Thyroid gland (tissue), 4 donors: ENCODE data around the gene TPGS2.

ENCODE experiments used
- POLR2A ChIP-seq, 2 donors: fragments of 450-650 bp; IDR thresholded peaks; one replicate each; pipeline ENCODE4 v1.6.1; 2017; ENCODE audit warnings: antibody characterized with exemption in 2 of 2, mild to moderate bottlenecking in 2 of 2, moderate library complexity in 1 of 2
- TF ChIP-seq, protein P1 (sequence below), 6 experiments: fragments of 200-600 bp in 3 of 6; fragments of 450-650 bp in 3 of 6; sonication (generic) in 3 of 6; IDR thresholded peaks; one replicate each; pipeline ENCODE4 v1.5.1; 2016 to 2019; ENCODE audit warnings: antibody characterized with exemption in 6 of 6, mild to moderate bottlenecking in 2 of 6, inconsistent platforms in 1 of 6, moderate library complexity in 1 of 6

DNA sequence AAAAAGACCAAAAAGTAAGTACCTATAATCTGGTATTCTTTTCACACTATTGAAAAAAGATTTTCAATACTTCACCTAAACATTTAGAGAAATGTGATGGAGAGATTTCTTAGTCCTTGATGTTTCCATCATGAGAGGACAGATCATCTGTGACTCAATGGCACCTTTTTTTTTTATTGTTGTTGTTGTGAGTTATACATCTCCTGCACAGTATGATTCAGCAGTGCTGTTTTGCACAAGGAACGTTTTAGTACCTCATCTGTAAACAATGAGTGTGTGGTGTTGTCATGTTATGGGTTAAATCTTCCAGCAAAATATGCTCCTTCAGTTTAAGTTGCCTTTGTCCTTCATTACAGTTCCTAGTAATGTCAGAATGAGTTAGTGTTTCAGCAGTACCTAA is 2.3 kb upstream of the TPGS2 start:
- TF ChIP-seq POLR2A (IDR thresholded peaks at IDR 0.05) = no peak
- TF ChIP-seq, protein P1, sequence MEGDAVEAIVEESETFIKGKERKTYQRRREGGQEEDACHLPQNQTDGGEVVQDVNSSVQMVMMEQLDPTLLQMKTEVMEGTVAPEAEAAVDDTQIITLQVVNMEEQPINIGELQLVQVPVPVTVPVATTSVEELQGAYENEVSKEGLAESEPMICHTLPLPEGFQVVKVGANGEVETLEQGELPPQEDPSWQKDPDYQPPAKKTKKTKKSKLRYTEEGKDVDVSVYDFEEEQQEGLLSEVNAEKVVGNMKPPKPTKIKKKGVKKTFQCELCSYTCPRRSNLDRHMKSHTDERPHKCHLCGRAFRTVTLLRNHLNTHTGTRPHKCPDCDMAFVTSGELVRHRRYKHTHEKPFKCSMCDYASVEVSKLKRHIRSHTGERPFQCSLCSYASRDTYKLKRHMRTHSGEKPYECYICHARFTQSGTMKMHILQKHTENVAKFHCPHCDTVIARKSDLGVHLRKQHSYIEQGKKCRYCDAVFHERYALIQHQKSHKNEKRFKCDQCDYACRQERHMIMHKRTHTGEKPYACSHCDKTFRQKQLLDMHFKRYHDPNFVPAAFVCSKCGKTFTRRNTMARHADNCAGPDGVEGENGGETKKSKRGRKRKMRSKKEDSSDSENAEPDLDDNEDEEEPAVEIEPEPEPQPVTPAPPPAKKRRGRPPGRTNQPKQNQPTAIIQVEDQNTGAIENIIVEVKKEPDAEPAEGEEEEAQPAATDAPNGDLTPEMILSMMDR (IDR thresholded peaks at IDR 0.05) = no peak
